T-helper 2 cell (primary cell): ENCODE data around the gene RNF5.

Experiments
- DNase-seq, 5 experiments: peaks; one replicate each; pipeline versions ENCODE4 v3.0.0 to v3.0.0-alpha.2; 2012 to 2022

RNF5 gene

DNA sequence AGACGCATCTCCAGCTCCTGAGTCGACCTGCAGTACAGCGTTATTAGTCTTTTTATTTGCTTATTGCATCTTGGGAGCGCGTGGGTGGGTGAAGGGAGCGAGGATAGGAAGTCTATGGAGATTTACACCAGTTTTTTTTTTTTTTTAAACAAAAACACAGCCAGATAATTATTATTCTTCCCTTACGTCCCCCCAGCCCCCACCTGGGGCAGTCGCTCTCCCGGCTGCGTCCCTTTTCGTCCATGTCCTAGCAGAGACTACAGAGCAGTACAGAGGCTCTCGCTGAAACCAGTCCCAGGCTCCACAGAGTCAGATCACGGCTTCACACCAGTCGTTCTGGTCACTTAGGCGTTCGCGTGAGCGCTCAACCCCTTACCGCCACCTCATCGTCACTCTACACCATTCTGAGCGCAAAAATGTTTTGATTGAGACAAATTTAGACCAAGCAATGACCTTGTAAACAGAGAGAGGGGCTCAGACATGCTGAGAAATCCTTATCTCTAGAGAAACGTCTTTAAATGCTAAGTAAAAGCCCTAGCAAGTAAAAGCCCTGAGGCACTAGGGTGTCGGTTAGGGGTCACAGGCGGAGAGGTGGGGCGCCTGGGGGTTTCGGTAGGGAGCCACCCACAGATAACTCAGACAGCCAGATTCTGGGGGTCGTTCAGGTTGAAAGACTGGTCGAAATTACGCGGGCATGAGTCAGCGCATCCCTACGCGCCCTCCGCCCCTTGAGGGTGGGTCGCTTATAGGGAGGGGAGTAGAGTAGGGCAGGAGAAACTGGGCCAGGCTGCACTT, 25.2 kb upstream of the RNF5 start:
- no peak for DNase-seq

DNA sequence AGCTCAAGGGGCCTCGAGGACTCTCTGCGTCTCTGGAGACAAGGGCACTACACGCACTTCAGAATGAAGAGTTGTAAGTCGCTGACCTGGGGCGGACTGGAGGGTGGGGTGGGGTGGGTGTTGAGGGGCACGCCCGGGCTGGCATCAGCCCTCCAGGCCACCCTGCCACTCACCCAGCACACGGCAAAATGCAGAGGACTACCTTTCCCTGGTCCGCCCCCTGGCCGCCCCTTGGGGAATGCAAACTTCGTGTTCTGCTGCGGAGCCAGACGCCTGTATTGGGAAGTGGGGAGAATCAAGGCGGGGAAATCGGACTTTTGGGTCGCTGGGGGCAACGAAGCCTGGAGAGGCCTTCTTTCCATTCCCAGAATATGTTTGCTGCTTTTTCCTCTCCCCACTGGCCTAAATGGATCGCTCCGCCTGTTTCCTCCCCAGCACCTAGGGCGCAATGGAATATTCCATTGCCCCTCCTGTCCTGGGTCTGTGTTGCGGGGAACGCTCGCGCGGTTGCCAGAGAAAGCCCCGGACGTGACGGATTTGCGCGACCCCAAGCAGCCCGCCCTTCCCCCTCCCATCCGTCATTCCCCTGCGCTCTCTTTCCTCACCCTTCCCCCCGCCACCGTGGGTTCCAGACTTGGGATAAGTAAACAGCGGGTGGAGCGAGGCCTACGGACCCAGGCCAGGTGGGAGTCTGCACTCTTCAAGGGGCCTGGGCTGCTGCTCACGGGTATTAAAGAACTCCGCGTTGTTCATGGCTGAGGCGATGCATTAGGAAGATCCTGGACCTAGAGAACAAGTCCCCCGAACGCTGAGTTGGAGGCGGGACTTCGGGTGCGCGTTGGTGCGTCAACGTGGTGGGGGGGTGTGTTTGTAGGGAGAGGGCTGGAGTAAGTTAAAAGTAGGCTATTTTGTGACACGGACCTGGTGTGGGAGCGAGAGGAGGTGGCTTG, 24.4 kb upstream of the RNF5 start, which contains the start of gene PPT2:
TSS of gene PPT2 (plus strand) at position 578 of the 950 bp plus-strand sequence. CDS start 454 bp downstream, outside the sequence.
- DNase-seq: peak in 4 of 5 experiments; percentile 45 to 90 (median 66)

DNA sequence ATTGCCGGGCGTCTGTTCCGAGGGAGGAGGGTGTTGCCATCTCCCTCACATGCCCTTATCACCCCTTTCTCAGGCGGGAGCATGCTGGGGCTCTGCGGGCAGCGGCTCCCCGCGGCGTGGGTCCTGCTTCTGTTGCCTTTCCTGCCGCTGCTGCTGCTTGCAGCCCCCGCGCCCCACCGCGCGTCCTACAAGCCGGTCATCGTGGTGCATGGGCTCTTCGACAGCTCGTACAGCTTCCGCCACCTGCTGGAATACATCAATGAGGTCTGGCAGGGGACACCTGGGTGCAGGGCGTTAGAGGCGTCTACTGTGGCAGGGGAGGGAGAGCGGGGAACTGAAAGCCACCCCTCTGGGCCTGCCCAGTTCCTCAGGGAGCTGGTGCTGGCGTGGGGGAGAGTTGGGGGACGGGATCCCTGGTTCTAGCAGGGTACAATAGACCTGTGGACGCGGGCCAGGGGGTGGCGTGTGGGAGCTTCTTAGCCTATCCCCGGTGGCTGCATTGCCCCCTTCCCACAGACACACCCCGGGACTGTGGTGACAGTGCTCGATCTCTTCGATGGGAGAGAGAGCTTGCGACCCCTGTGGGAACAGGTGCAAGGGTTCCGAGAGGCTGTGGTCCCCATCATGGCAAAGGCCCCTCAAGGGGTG, 23.6 kb upstream of the RNF5 start:
- DNase-seq: peak in 4 of 5 experiments; percentile 30 to 80 (median 52)

DNA sequence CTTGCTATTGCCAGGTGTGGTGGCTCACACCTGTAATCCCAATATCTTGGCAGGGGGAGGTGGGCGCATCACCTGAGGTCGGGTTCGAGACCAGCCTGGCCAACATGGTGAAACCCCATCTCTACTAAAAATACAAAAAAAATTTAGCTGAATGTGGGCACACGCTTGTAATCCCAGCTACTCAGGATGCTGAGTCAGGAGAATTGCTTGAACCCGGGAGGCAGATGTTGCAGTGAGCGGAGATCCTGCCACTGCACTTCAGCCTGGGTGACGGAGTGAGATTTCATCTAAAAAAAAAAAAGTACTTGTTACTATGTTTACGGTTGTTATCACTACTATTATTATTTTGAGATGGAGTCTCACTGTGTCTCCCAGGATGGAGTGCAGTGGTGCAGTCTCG, 21.3 kb upstream of the RNF5 start:
- DNase-seq: no peak

DNA sequence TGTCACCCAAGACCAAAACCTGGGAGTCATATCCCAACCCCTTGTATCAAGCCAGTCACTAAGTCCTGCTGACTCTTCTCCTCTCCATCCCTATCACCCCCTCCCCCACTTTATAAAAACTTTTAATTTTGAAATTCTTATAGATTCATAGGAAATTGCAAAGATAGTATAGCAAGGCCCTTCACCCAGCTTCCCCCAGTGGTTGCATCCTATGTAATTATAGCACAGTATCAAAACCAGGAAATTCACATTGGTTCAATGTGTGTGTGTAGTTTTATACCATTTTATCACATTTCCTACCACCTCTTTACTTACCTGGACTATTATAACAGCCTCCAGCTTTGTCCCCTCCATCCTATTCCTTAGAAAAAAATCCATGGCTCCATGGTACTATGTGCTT, 20.2 kb upstream of the RNF5 start:
- no peak for DNase-seq

DNA sequence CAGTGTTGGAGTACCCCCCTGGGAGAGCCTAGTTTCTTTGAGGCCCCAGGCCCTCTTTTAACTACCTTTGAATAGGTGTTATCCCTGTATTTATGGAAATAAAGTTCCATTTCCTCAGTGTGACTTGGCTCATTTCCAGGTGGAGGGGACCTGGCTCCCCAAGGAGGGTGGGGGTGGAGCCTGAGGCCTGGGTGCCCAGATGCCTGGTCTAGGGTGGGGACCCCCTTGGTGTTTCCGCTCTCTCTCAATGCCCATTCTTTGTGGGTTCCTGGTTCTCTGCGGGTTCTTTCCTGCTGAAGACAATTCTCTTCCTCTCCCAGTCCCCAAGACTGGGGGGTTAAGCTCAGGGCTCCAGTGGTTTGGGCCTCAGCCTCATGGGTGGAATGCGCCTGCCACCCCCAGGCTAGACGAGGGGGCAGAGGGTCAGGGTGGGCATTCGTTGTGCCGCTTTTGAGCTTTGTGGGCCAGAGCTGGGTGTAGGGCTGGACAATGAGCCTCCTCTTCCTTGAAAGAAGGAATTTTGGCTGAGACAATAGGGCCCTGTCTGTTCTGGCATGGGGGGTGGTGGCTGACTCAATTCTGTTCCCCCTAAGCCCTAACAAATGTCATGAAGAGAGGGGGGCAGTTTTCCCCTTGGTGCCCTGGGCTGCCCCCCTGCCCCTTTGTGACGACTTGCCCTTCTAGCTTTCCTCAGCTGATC, 14.5 kb upstream of the RNF5 start:
- DNase-seq: no peak

DNA sequence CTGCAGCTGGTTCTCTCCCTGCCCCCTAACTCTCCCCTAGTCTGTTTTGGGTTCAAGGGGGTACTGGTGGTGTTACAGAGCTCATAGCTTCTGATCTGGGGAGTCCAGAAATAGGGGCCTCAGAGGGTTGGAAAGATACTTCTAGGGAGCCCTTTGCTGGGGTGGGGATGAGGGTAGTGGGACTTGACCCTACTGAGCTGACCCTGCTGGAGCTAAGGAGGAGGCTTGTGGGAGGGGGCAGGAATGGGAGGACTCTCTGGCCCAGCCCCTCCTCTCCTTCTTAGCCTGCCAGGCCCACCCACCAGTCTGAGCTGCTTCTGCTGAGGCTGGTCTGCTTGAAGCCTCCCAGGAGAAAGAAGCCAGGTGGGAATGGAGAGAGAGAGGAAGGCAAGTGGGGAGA, 13.9 kb upstream of the RNF5 start, which contains the start of gene EGFL8:
TSS of gene EGFL8 (plus strand) at position 301 of the 400 bp plus-strand sequence. CDS start 1,571 bp downstream, outside the sequence.
- DNase-seq: no peak

DNA sequence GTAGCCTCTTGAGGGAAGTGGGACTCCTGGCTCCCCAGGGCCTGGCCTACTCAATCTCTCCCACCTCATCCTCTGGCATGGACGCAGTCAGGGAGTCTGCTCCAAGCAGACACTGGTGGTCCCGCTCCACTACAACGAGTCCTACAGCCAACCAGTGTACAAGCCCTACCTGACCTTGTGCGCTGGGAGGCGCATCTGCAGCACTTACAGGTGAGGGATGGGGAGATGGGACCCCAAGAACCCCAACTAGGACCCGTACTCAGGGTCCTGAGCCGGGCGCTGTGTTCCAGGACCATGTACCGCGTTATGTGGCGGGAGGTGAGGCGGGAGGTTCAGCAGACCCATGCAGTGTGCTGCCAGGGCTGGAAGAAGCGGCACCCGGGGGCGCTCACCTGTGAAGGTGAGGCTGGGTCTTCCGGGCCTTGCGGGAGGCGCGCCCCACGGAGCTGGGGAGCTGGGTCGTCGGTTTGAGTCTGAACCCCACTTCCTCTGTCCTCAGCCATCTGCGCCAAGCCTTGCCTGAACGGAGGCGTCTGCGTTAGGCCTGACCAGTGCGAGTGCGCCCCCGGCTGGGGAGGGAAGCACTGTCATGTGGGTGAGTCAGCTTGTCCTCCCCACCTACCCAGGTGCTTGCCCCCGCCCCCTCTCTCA, 11.7 kb upstream of the RNF5 start:
- DNase-seq: no peak

DNA sequence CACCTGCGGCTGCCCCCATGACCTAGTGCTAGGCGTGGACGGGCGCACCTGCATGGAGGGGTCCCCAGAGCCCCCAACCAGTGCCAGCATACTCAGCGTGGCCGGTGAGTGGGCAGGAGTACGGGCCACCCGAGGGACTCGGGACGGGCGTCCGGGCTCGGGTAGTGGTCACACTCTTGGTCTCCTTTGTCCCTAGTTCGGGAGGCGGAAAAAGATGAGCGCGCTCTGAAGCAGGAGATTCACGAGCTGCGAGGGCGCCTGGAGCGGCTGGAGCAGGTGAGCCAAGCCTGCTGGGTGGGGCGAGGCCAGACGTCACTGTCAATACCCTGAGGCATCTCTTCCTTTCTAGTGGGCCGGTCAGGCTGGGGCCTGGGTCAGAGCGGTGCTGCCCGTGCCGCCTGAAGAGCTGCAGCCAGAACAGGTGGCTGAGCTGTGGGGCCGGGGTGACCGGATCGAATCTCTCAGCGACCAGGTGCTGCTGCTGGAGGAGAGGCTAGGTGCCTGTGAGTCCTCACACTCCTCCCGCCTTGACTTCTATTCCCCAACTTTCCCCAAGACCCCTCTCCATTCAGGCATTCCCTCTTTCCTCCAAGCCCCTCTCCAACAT, 10.9 kb upstream of the RNF5 start:
- no peak for DNase-seq

DNA sequence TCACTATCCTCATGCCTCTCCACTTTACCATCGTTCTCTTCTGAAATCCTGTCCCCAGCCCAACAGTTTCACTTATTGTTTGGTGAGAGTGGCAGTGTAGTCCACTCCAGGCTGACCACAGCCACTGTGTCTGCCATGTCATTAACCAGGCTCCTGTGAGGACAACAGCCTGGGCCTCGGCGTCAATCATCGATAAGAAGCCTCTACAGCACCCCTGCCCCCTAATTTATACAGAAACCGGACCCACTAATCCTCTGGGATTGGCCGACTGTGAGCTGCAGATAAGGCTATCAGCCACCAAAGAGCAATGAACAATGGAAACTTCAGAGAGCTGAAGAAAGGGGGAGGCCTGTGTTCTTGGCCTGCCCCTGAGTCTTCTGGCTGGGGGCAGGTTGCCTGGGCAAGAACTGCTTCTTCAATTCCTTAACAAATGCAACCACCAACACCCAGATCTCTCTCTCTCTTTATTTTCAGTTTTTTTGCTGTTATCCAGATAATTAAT, 10.4 kb upstream of the RNF5 start:
- no peak for DNase-seq

DNA sequence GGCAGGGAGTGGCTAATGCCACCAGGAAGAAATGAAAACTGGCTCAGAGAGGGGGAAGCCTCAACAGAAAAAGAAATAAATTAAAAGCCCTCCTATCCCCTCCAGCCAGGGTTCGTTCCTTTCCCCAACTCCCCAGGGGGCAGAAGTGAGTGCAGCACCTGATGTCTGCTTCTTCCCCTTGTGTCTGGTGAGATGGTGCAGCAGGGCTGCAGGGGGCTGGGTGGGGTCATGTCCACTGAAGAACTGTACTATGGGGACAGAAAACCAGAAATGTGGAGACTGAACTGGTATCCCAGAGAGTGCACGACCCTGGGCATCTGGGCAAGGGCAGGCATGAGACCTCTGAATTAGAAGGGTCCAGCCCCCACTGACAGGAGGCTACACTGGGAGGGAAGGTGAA, 9.9 kb upstream of the RNF5 start:
- DNase-seq: no peak

DNA sequence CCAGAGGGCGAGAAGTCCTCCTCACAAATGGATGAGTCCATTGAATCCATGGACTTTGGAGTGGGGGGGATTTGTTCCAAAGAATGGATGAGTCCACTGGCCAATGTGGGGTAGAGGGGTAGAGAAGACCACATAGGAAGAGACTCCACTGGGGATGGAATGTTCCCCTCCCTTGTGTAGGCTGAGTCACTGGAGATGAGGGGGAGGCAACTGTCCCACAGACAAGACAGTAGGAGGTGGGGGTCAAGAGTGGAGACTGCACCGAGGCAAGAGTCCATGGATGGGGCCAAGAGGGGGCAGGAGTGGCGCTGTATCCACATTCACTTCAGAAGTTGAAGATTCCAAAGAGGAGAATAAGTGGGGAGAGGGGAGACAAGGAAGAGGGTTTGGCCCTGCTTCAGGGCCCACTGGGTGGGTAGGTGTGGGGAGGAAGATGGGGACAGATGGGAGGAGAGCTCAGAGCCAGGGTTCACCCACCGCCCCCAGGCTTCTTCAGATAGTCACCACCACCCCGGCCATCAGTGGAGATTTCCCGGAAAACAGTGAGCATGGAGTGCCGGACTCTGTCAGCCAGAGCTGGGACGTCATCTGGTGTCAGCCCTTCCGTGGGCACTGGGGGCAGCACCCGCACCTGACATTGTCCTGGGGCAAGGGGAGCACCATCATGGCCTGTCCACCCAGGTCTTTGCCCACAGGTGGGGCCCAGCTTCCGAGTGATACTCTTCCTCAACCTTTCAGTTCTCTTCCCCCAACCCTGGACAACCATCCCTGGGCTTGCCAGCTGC, 9.2 kb upstream of the RNF5 start:
- no peak for DNase-seq

DNA sequence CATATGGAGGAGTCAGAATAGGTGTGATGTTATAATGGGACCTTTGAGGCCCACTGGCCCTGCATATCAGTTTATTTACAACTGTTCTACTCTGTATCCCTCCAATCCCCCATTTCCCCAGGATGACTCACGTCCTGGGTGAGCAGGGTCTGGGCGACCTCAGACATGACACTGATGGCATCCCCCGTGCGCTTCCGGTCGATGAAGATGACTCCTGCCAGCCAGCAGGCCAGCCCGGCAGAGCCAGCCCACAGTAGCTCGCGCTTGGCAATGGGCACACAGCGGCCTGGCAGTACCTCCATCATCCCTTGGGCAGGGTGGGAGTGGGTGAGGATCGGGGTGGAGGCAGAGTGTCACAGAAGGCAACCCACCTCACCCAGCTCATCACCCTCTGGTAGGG, 7.9 kb upstream of the RNF5 start:
- no peak for DNase-seq

DNA sequence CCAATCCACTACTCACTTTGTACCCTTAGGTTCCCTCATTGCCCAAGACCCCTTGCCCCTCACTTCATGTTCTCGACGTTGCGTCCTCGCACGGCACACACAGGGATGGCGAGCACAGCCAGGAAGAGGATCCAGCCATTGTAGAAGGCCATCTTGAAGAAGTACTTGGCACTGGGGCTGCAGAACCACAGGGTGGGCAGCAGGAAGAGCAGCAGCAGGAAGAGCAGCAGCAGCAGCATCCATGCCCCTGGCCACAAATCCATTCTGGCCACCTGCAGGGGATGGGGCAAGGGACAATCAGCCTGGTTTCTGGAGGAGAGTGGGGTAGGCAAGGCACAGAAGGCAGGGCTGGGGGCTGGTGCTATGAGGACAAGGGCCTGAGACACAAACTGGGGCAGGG, 7.0 kb upstream of the RNF5 start:
- no peak for DNase-seq

DNA sequence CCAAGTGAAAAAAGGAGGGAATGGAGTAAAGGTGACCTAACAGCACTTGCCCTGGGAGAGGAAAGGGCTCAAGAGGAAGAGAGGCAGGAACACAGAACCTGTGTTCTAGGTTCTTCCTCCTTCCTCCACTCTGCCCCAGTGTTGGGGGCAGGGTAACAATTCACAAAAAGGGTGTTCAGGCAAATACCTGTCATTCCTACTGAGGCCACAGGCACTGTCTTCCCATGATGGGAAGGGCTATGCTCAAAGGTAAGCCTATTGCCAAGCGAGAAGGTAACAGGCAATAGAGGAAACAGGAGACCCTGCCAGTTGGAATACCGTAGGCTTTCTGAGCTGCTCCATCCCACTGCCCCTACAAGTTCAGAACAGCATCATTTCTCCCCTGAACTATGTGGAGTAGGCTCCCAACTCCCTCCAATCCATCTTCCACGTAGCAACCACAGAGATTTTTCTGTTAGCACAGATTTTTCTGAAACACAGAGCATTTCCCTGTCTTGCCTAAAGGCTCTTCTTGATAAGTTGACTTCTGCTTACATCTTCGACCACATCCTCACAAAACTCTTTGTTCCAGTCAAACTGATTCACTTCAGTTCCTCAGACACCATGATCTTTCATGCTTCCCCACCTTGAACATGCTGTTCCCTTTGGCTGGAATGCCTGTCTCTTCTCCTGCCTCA, 5.0 kb upstream of the RNF5 start:
- DNase-seq: no peak

DNA sequence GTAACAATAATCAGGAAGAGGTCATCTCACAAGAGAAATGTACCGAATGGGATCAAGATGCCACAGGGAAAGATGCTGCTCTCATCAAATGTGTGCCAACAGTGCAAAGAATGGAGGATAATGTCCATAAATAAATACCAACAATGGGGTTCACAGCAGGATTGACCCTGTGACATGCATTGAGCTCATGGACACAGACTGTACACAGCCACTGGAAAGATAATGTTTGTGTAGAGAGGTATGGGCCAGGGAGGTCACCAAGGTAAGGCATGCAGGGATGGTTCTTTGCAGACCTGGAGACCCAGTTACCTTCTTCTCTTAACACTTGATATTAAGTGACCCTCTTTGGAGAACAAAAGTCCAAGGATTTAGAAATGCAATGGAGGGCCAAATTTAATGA, 3.8 kb upstream of the RNF5 start:
- DNase-seq: no peak

DNA sequence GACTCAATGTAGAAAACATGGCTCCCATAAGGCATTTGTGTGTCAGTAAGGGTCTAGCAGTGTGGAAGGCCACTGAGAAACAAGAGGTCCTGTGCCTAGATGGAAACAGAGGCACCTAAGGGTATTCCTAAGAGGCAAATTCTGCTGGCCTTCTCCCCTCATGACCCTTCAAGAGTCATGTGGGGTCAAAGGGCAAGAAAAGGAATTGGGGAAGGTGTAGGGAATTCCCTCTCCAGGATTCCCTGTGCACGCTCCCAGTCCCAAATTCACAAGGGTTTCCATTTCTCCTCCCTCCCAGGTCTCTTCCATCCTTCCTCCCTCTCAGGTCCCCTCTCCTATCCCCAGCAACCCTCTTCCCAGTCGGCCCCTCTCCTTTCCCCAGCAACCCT, 2.9 kb upstream of the RNF5 start:
- no peak for DNase-seq

DNA sequence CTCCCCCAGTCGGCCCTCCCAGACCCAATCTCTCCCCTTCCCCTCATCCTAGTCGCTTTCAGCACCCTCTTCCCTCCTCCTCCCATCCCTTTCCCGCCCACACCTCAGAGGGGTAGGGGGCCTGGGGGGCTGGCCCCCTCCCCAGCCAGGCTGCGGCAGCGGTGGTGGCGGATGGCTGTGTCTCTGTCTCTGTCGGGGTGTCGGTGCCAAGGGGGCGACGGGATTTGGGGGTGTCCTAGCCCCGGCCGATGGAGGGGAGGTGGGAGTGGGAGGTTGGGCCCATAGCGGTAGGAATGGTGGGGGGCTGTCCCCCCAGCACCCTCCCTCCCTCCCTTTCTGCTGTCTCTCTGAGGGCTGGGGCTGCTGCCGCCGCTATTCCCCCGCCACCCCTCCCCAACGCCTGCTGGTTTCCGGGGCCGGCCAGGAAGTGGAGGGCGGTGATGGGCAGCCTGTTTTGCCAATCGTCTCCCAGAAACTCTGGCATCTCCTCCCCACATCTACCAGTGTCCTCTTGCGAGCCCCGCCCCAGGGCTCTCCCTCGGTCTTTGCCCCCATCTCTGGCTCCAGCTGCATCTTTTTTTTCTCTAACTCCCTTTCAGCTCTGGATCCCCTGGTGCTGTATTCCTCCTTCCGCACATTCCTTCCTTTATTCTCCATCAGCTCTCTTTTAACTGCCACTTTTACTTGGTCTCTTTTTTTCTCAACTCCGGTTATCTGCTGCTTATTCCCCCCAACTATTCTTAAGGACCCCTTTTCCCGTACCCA, 2.3 kb upstream of the RNF5 start, which contains the start of gene AGPAT1:
TSS of gene AGPAT1 (minus strand) at position 374 of the 765 bp plus-strand sequence. CDS start 4,588 bp downstream, outside the sequence.
- DNase-seq: peak; percentile 89 to 98 (median 94)
